A549 (cell line): ENCODE results near the gene DDX39B. TPM values are rescaled to one million over a fixed set of nuclear protein-coding genes. Genes with fewer than 3 reads are reported as not detected.

Source experiments
- ATAC-seq, 2 experiments: fragments of 200-7000 bp in 1 of 2; fragments of >200 bp in 1 of 2; cut with Nextera tagmentation in 1 of 2; cut with Tn5 transposase in 1 of 2; 3 replicates each; pipeline versions ENCODE4 v1.8.0 to v1.9.1; 2018 to 2020; ENCODE audit warnings: mild to moderate bottlenecking in 1 of 2, moderate library complexity in 1 of 2
- CTCF ChIA-PET: fragments of 300-600 bp; sonication (Branson Sonifier 250); formaldehyde crosslinking; extraction: SDS; loops from one replicate; lab custom pipeline; 2021; ENCODE audit warnings: antibody characterized with exemption, inconsistent platforms; lab: Yijun Ruan, JAX
- POLR2A ChIA-PET: fragments of 350-600 bp; formaldehyde crosslinking; extraction: SDS; loops from one replicate; lab custom pipeline; 2021; ENCODE audit warnings: antibody characterized with exemption, inconsistent platforms; lab: Yijun Ruan, JAX
- DNase-seq, 2 experiments: peaks; one replicate each; pipeline versions ENCODE4 v3.0.0 to v3.0.0-alpha.2; 2011 to 2016; ENCODE audit warnings: low read depth in 1 of 2, low spot score in 1 of 2
- FAIRE-seq: peaks from 2 replicates; lab custom pipeline; 2011; peaks lifted over from hg19 to GRCh38; lab: Jason Lieb, UNC
- H3K27ac ChIP-seq, 2 experiments: fragments of >200 bp; sonication (Bioruptor Twin); formaldehyde crosslinking; 3 replicates each; pipeline ENCODE4 v1.5.1; 2016 to 2017
- H3K4me1 ChIP-seq: fragments of >200 bp; sonication (Bioruptor Twin); formaldehyde crosslinking; 3 replicates; pipeline ENCODE4 v1.6.1; 2016
- H3K4me2 ChIP-seq: fragments of >200 bp; sonication (Bioruptor Twin); formaldehyde crosslinking; 3 replicates; pipeline ENCODE4 v1.6.1; 2016
- H3K4me3 ChIP-seq: fragments of >200 bp; sonication (Bioruptor Twin); formaldehyde crosslinking; 3 replicates; pipeline ENCODE4 v1.5.1; 2016
- H3K9me3 ChIP-seq: fragments of >200 bp; sonication (Bioruptor Twin); formaldehyde crosslinking; 3 replicates; pipeline ENCODE4 v1.6.1; 2016
- EHMT2 ChIP-seq: fragments of 200-600 bp; sonication (generic); IDR thresholded peaks from 2 replicates; pipeline ENCODE4 v1.6.1; 2016; ENCODE audit warnings: antibody characterized with exemption, low read depth, mild to moderate bottlenecking, moderate library complexity
- EP300 ChIP-seq, 2 experiments: fragments of >200 bp; sonication (Bioruptor Twin); formaldehyde crosslinking; IDR thresholded peaks; 2 replicates in 1 of 2; 3 replicates in 1 of 2; pipeline ENCODE4 v1.6.1; 2016 to 2017
- FOXS1 ChIP-seq: fragments of 250-450 bp; sonication (Bioruptor Pico); IDR thresholded peaks from 2 replicates; pipeline ENCODE4 v1.5.0; 2020; ENCODE audit warnings: mild to moderate bottlenecking, moderate library complexity
- GATA3 ChIP-seq: IDR thresholded peaks from 2 replicates; pipeline ENCODE4 v1.6.1; 2012; ENCODE audit warnings: borderline replicate concordance
- HDAC2 ChIP-seq: fragments of 200-600 bp; sonication (generic); IDR thresholded peaks from 2 replicates; pipeline ENCODE4 v1.6.1; 2016
- HEYL ChIP-seq: fragments of 250-450 bp; sonication (Bioruptor Pico); IDR thresholded peaks from 2 replicates; pipeline ENCODE4 v1.8.0; 2021; ENCODE audit warnings: mild to moderate bottlenecking, moderate library complexity
- JUN ChIP-seq, 2 experiments: fragments of >200 bp; sonication (Bioruptor Twin); formaldehyde crosslinking; IDR thresholded peaks; 2 replicates in 1 of 2; 3 replicates in 1 of 2; pipeline ENCODE4 v1.6.1; 2016 to 2017
- MAZ ChIP-seq: fragments of 150-350 bp; IDR thresholded peaks from 2 replicates; pipeline ENCODE4 v1.6.1; 2014; ENCODE audit warnings: antibody characterized with exemption, low read depth, low read length, borderline replicate concordance
- RAD21 ChIP-seq, 2 experiments: fragments of >200 bp in 1 of 2; sonication (Bioruptor Twin) in 1 of 2; formaldehyde crosslinking in 1 of 2; IDR thresholded peaks in 1 of 2; conservative IDR thresholded peaks in 1 of 2; 2 replicates in 1 of 2; 3 replicates in 1 of 2; pipeline ENCODE4 v1.6.1; 2012 to 2018; ENCODE audit warnings: inconsistent platforms in 1 of 2
- RARB ChIP-seq: fragments of 250-450 bp; sonication (Bioruptor Pico); IDR thresholded peaks from 2 replicates; pipeline ENCODE4 v1.8.0; 2021; ENCODE audit warnings: mild to moderate bottlenecking, moderate library complexity
- RFX5 ChIP-seq: fragments of 450-650 bp; IDR thresholded peaks from 2 replicates; pipeline ENCODE4 v1.7.1; 2014; ENCODE audit warnings: antibody characterized with exemption, mild to moderate bottlenecking, moderate library complexity
- SMC3 ChIP-seq: fragments of >200 bp; sonication (Bioruptor Twin); formaldehyde crosslinking; IDR thresholded peaks from 3 replicates; pipeline ENCODE4 v1.6.1; 2018; ENCODE audit warnings: inconsistent platforms
- SREBF2 ChIP-seq: fragments of 450-650 bp; IDR thresholded peaks from 2 replicates; pipeline ENCODE4 v1.6.1; 2014; ENCODE audit warnings: mild to moderate bottlenecking, moderate library complexity
- TFCP2L1 ChIP-seq: fragments of 250-450 bp; sonication (Bioruptor Pico); IDR thresholded peaks from 2 replicates; pipeline ENCODE4 v1.5.0; 2021; ENCODE audit warnings: mild to moderate bottlenecking
- TP53 ChIP-seq: fragments of 250-450 bp; sonication (Bioruptor Pico); IDR thresholded peaks from 2 replicates; pipeline ENCODE4 v1.5.0; 2021; ENCODE audit warnings: mild to moderate bottlenecking, moderate library complexity
- ZFP36 ChIP-seq: fragments of 450-650 bp; IDR thresholded peaks from 2 replicates; pipeline ENCODE4 v1.6.1; 2014; ENCODE audit warnings: borderline replicate concordance; ENCODE audit not compliant: partially characterized antibody
- ZNF302 ChIP-seq: fragments of 250-450 bp; sonication (Bioruptor Pico); IDR thresholded peaks from 2 replicates; pipeline ENCODE4 v1.9.0; 2021; ENCODE audit warnings: inconsistent platforms, mild to moderate bottlenecking, moderate library complexity
- WGBS: methylation state at CpG from one replicate; pipeline ENCODE4 v1.1.6; 2017; ENCODE audit errors: missing lambda C conversion rate; 5-methylcytosine and 5-hydroxymethylcytosine counted together
- polyA plus RNA-seq, 4 experiments: library from polyadenylated mRNA; depleted of rRNA in 3 of 4; stranded (reverse); fragments of >200 nt; fragmentation: RNase III in 1 of 4; extraction: RNeasy Plus Mini Kit Qiagen cat#74134 plus additional on column Dnase treatment in 1 of 4; gene quantifications; 2 replicates in 3 of 4; 3 replicates in 1 of 4; pipeline ENCODE4 v1.2.3, GENCODE V29; 2011 to 2017
- TF ChIP-seq, protein P1 (sequence below): fragments of >200 bp; sonication (Bioruptor Twin); formaldehyde crosslinking; IDR thresholded peaks from 3 replicates; pipeline ENCODE4 v1.6.1; 2016
- TF ChIP-seq, protein P2 (sequence below): fragments of 250-450 bp; sonication (Bioruptor Pico); IDR thresholded peaks from 2 replicates; pipeline ENCODE4 v1.5.0; 2021; ENCODE audit warnings: mild to moderate bottlenecking, moderate library complexity, borderline replicate concordance
- TF ChIP-seq, protein P3 (sequence below): fragments of 200-600 bp; sonication (generic); IDR thresholded peaks from 2 replicates; pipeline ENCODE4 v1.6.1; 2016; ENCODE audit warnings: antibody characterized with exemption, mild to moderate bottlenecking, moderate library complexity
- TF ChIP-seq, protein P4 (sequence below): fragments of >200 bp; sonication (Bioruptor Twin); formaldehyde crosslinking; IDR thresholded peaks from 2 replicates; pipeline ENCODE4 v1.6.1; 2016

DDX39B gene
- polyA plus RNA-seq, 2 of the 4 experiments (the other 2 are of a cell fraction) = 267 to 441 TPM

DNA sequence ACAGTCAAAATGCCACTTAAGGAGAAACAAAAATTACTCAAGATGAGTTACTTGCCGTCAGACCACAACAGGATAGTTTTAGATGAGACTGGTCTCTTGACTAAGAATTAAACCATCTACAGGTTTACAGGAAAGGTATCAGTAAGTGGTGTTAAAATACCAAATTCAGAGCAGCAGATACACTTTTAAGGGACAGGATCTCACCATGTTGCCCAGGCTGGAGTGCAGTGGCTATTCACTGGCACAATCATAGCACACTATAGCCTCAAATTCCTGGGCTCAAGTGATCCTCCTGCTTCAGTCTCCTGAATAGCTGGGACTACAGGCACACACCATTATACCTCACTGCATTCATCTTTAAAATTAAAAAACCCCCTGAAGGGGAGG, 8.4 kb downstream of the DDX39B start:
- Histone ChIP-seq H3K4me2 (no peak overlapping the region), H3K27ac (no peak overlapping the region), H3K4me3 (no peak overlapping the region), H3K4me1 (peaks cover 4% of the 10 kb centered on the region; the same call in 2 of the 3 replicates), H3K9me3 (no peaks in the 10 kb centered on the region)
- FAIRE-seq (no peak), ATAC-seq (no peak), DNase-seq (no peak)
- ChIA-PET CTCF (interaction anchor here (0.6 to 1.1 kb wide), 2 partner anchors 22 to 68 kb away, joined by 4 read pairs; no protein-coding TSS in a partner anchor), POLR2A (no interaction called here)
- TF ChIP-seq MAZ (no peak), SREBF2 (no peak), RAD21 (conservative IDR thresholded peaks at IDR 0.05 in 1 of 2, IDR thresholded peaks at IDR 0.05 in 1 of 2) (no peak), FOXS1 (CRISPR knock-in tag) (no peak), SMC3 (no peak), TFCP2L1 (CRISPR knock-in tag) (no peak), EHMT2 (no peak), HDAC2 (no peak), TP53 (CRISPR knock-in tag) (no peak), RARB (CRISPR knock-in tag) (no peak), EP300 (IDR thresholded peaks at IDR 0.05) (no peak), ZFP36 (no peak), RFX5 (no peak), GATA3 (no peak)
- TF ChIP-seq, protein P1, sequence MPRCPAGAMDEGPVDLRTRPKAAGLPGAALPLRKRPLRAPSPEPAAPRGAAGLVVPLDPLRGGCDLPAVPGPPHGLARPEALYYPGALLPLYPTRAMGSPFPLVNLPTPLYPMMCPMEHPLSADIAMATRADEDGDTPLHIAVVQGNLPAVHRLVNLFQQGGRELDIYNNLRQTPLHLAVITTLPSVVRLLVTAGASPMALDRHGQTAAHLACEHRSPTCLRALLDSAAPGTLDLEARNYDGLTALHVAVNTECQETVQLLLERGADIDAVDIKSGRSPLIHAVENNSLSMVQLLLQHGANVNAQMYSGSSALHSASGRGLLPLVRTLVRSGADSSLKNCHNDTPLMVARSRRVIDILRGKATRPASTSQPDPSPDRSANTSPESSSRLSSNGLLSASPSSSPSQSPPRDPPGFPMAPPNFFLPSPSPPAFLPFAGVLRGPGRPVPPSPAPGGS = no peak
- TF ChIP-seq, protein P2, sequence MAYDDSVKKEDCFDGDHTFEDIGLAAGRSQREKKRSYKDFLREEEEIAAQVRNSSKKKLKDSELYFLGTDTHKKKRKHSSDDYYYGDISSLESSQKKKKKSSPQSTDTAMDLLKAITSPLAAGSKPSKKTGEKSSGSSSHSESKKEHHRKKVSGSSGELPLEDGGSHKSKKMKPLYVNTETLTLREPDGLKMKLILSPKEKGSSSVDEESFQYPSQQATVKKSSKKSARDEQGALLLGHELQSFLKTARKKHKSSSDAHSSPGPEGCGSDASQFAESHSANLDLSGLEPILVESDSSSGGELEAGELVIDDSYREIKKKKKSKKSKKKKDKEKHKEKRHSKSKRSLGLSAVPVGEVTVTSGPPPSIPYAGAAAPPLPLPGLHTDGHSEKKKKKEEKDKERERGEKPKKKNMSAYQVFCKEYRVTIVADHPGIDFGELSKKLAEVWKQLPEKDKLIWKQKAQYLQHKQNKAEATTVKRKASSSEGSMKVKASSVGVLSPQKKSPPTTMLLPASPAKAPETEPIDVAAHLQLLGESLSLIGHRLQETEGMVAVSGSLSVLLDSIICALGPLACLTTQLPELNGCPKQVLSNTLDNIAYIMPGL (CRISPR knock-in tag) = no peak
- TF ChIP-seq, protein P3, sequence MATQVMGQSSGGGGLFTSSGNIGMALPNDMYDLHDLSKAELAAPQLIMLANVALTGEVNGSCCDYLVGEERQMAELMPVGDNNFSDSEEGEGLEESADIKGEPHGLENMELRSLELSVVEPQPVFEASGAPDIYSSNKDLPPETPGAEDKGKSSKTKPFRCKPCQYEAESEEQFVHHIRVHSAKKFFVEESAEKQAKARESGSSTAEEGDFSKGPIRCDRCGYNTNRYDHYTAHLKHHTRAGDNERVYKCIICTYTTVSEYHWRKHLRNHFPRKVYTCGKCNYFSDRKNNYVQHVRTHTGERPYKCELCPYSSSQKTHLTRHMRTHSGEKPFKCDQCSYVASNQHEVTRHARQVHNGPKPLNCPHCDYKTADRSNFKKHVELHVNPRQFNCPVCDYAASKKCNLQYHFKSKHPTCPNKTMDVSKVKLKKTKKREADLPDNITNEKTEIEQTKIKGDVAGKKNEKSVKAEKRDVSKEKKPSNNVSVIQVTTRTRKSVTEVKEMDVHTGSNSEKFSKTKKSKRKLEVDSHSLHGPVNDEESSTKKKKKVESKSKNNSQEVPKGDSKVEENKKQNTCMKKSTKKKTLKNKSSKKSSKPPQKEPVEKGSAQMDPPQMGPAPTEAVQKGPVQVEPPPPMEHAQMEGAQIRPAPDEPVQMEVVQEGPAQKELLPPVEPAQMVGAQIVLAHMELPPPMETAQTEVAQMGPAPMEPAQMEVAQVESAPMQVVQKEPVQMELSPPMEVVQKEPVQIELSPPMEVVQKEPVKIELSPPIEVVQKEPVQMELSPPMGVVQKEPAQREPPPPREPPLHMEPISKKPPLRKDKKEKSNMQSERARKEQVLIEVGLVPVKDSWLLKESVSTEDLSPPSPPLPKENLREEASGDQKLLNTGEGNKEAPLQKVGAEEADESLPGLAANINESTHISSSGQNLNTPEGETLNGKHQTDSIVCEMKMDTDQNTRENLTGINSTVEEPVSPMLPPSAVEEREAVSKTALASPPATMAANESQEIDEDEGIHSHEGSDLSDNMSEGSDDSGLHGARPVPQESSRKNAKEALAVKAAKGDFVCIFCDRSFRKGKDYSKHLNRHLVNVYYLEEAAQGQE = no peak
- TF ChIP-seq, protein P4, sequence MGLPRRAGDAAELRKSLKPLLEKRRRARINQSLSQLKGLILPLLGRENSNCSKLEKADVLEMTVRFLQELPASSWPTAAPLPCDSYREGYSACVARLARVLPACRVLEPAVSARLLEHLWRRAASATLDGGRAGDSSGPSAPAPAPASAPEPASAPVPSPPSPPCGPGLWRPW = no peak
- WGBS = 96% methylated on average over 1 of the region's 1 CpG

DNA sequence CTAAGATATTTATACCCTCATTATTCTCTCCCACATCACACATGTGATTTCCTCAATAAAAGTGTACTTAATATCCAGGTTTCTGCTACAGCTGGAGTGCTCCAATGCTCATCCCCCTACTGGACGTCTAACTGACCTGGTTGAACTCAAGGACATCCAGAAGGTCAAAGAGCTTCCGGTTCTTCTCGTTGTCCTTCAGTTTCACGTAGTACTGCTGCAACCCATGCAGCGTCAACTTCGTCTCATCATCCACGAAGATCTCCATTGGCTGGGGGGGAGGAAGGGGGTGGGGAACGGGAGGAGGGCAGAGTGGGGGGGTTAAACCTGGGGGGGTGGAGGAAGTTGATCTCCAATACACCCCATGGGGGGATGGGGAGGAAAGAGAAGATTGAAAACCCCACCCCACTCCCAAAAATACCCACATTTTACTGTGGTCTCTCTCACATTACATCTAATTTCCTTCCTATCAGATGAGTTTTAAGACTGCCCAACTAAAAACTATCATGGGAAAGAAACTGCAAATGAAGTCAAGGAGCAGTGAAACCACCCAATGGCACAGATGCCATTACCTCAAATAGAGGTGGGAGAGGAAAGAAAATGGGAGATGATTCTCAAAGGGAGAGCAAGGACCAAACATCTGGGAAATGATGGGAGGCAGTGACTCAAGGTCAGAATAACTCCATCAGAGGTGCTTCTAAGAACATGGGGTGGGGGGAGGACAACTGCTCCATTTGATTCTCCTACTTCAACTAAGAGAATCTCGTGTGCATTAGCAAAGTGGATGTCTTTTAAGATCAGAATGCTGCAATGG, 9.0 kb downstream of the DDX39B start:
- 72% methylated on average over 9 of the region's 9 CpGs for whole genome bisulfite sequencing

More for the DNA sequence above, 9.0 kb downstream of the DDX39B start:
- Histone ChIP-seq H3K4me1 (no peaks in the 10 kb centered on the region), H3K9me3 (no peaks in the 10 kb centered on the region), H3K4me3 (no peak overlapping the region), H3K4me2 (no peak overlapping the region), H3K27ac (no peak overlapping the region)
- no peak for DNase-seq
- POLR2A ChIA-PET = interaction anchor here (1.4 kb wide), 1 partner anchor 9 kb away, joined by 6 read pairs; the partner anchor contains the start of gene DDX39B
- no peak for TF ChIP-seq JUN (IDR thresholded peaks at IDR 0.05)
- no peak for TF ChIP-seq ZNF302
- TF ChIP-seq HEYL = no peak
- TF ChIP-seq ZFP36 = no peak
- ATAC-seq = no peak
- CTCF ChIA-PET = interaction anchor here (1.6 kb wide), 1 partner anchor 9 kb away, joined by 6 read pairs; the partner anchor contains the start of gene DDX39B
- no peak for FAIRE-seq
